Measurements from ENCODE around the gene TMED6.

GRCh38 chr16:69366431-69366830 lies 14.8 kb upstream of the TMED6 start:
- TF ChIP-seq EP300 (IDR thresholded peaks at IDR 0.05) = no peak
- TF ChIP-seq CTCF (IDR thresholded peaks at IDR 0.05) = no peak
- no peak for TF ChIP-seq POLR2A (IDR thresholded peaks at IDR 0.05)

Measured in gastroesophageal sphincter (tissue), 3 donors.